ENCODE data around the gene MARCHF9.

Gene MARCHF9

GRCh38 chr12:57806677-57807076, 51.8 kb downstream of the MARCHF9 start:
- DNase-seq: no peak

- DNase-seq: no peak
These were observed 52.4 kb downstream of the MARCHF9 start for GRCh38 chr12:57807285-57807684.

- DNase-seq: no peak
These were observed 53.4 kb downstream of the MARCHF9 start for GRCh38 chr12:57808351-57808750.

DNA sequence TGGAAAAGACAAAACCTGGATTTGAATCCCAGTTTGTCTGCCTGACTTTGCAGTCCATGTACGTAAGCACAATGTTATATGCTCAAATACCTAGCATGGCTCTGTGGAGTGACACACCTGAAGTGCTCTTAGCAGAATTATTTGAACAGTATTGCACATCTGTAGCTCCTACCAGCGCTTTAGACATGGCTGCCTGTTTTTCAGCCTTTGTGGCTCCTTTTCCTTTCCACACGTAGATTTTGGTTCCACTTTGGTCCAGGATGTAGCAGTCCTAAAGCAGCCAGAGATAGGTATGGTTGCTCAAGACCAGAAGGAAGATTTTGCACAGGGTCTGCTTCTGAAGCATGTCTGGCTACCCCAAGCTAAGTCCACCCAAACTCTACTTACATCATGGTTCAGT, 54.5 kb downstream of the MARCHF9 start:
- no peak for DNase-seq
